Vagina (tissue), 2 donors: Measurements from ENCODE around the gene SCYL1.

Source experiments
- POLR2A ChIP-seq, 2 donors: fragments of 450-650 bp; IDR thresholded peaks; one replicate each; pipeline ENCODE4 v1.6.1; 2017; ENCODE audit warnings: antibody characterized with exemption in 2 of 2, mild to moderate bottlenecking in 2 of 2, moderate library complexity in 2 of 2
- POLR2AphosphoS5 ChIP-seq, 2 donors: sonication (generic); formaldehyde crosslinking; IDR thresholded peaks; one replicate each; pipeline ENCODE4 v1.9.0; 2017; ENCODE audit warnings: antibody characterized with exemption in 2 of 2, mild to moderate bottlenecking in 2 of 2, low read depth in 1 of 2; ENCODE audit not compliant: insufficient read depth in 1 of 2
- TF ChIP-seq, protein P1 (sequence below), 3 experiments: fragments of 450-650 bp in 2 of 3; fragments of 200-600 bp in 1 of 3; sonication (generic) in 1 of 3; IDR thresholded peaks; one replicate each; pipeline ENCODE4 v1.5.1; 2017 to 2019; ENCODE audit warnings: antibody characterized with exemption in 3 of 3, mild to moderate bottlenecking in 2 of 3, moderate library complexity in 2 of 3

DNA sequence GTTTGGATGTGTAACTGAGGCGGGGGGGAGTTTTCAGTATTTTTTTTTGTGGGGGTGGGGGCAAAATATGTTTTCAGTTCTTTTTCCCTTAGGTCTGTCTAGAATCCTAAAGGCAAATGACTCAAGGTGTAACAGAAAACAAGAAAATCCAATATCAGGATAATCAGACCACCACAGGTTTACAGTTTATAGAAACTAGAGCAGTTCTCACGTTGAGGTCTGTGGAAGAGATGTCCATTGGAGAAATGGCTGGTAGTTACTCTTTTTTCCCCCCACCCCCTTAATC is 23.8 kb upstream of the SCYL1 start:
- TF ChIP-seq POLR2AphosphoS5 (IDR thresholded peaks at IDR 0.05; ENCODE audit: insufficient read depth in 1 of 2, low read depth in 1 of 2) (no peak), POLR2A (IDR thresholded peaks at IDR 0.05) (no peak)
- TF ChIP-seq, protein P1, sequence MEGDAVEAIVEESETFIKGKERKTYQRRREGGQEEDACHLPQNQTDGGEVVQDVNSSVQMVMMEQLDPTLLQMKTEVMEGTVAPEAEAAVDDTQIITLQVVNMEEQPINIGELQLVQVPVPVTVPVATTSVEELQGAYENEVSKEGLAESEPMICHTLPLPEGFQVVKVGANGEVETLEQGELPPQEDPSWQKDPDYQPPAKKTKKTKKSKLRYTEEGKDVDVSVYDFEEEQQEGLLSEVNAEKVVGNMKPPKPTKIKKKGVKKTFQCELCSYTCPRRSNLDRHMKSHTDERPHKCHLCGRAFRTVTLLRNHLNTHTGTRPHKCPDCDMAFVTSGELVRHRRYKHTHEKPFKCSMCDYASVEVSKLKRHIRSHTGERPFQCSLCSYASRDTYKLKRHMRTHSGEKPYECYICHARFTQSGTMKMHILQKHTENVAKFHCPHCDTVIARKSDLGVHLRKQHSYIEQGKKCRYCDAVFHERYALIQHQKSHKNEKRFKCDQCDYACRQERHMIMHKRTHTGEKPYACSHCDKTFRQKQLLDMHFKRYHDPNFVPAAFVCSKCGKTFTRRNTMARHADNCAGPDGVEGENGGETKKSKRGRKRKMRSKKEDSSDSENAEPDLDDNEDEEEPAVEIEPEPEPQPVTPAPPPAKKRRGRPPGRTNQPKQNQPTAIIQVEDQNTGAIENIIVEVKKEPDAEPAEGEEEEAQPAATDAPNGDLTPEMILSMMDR (IDR thresholded peaks at IDR 0.05), result peak in 1 of 3 experiments; percentile 10
